Aorta (tissue), 5 donors: Measurements from ENCODE around the gene COX6A1. TPM values are rescaled to one million over a fixed set of nuclear protein-coding genes. Genes with fewer than 3 reads are reported as not detected.

Experiments
- ATAC-seq: fragments of 200-7000 bp; cut with Tn5 transposase; one replicate; pipeline ENCODE4 v1.9.1; 2022; ENCODE audit warnings: moderate library complexity; ENCODE audit not compliant: low FRiP score
- DNase-seq, 2 donors: peaks; one replicate each; pipeline ENCODE4 v3.0.0-alpha.2; 2020
- H3K27ac ChIP-seq, 2 donors: one replicate each; pipeline ENCODE4 v1.5.1; 2013; ENCODE audit warnings: low read length in 2 of 2, mild to moderate bottlenecking in 2 of 2, moderate library complexity in 2 of 2, control low read depth in 1 of 2, inconsistent platforms in 1 of 2, low read depth in 1 of 2
- H3K27me3 ChIP-seq, 2 donors: one replicate each; pipeline ENCODE4 v1.6.1; 2013; ENCODE audit warnings: control low read depth in 1 of 2, low read length in 1 of 2, mild to moderate bottlenecking in 1 of 2, moderate library complexity in 1 of 2; ENCODE audit not compliant: insufficient read depth in 2 of 2, control insufficient read depth in 1 of 2
- H3K36me3 ChIP-seq, 2 donors: one replicate each; pipeline ENCODE4 v1.6.1; 2013; ENCODE audit warnings: control low read depth in 1 of 2, low read length in 1 of 2, mild to moderate bottlenecking in 1 of 2; ENCODE audit not compliant: insufficient read depth in 2 of 2, control insufficient read depth in 1 of 2
- H3K4me1 ChIP-seq, 2 donors: one replicate each; pipeline ENCODE4 v1.6.1; 2013; ENCODE audit warnings: low read length in 2 of 2, control low read depth in 1 of 2, mild to moderate bottlenecking in 1 of 2, moderate library complexity in 1 of 2; ENCODE audit not compliant: insufficient read depth in 2 of 2, control insufficient read depth in 1 of 2
- H3K4me3 ChIP-seq, 2 donors: one replicate each; pipeline ENCODE4 v1.5.1; 2013; ENCODE audit warnings: low read length in 2 of 2, control low read depth in 1 of 2, mild to moderate bottlenecking in 1 of 2
- H3K9me3 ChIP-seq: one replicate; pipeline ENCODE4 v1.6.1; 2013; ENCODE audit warnings: mild to moderate bottlenecking, low read length; ENCODE audit not compliant: control insufficient read depth
- WGBS, 2 donors: extraction: QIAGEN DNeasy Blood & Tissue Kit; methylation state at CpG; one replicate each; pipeline ENCODE4 v1.1.7; 2013; 5-methylcytosine and 5-hydroxymethylcytosine counted together
- intact Hi-C, 2 donors: fragments of 100-400 bp; cut with DNase I; formaldehyde crosslinking; loops; one replicate each; pipeline versions ENCODE4 v1.14.2 to v1.15.0; 2022
- polyA plus RNA-seq, 2 donors: library from polyadenylated mRNA; stranded (reverse); fragments of 200-250 nt; gene quantifications; one replicate each; pipeline ENCODE4 v1.2.3, GENCODE V29; 2013
- total RNA-seq, 2 donors: library from RNA; stranded (reverse); fragmentation: NEBNext Ultra II Directional; extraction: Animal tissue kit (Norgen Biotek cat#: 25700); gene quantifications; one replicate each; pipeline ENCODE4 v1.2.1, GENCODE V29; 2021
- donor health status: healthy with polysubstance abuse.
- donor health status: Bipolar disorder and iron deficiency.
- donor health status: DM: no; HTN: no; CAD: no.
- donor health status: DM: no; HTN: no; CAD: no.
- donor health status: DM: yes; HTN: yes; CAD: no.

Gene COX6A1
- total and polyA plus RNA-seq, 4 donors, result 176 to 498 (median 300) TPM

GRCh38 chr12:120455302-120455701, 17.4 kb downstream of the COX6A1 start:
- ATAC-seq (no peak), DNase-seq (no peak)
- Histone ChIP-seq H3K4me3 (no peak overlapping the region), H3K9me3 (no peaks in the 10 kb centered on the region), H3K27ac (no peak overlapping the region), H3K4me1 (no peaks in the 10 kb centered on the region), H3K27me3 (no peaks in the 10 kb centered on the region), H3K36me3 (peaks cover 6 to 7% of the 10 kb centered on the region in 2 donors)
- 89 to 90% methylated on average over 7 of the region's 7 CpGs for WGBS, 2 donors
- intact Hi-C loops, result no loop called here

DNA sequence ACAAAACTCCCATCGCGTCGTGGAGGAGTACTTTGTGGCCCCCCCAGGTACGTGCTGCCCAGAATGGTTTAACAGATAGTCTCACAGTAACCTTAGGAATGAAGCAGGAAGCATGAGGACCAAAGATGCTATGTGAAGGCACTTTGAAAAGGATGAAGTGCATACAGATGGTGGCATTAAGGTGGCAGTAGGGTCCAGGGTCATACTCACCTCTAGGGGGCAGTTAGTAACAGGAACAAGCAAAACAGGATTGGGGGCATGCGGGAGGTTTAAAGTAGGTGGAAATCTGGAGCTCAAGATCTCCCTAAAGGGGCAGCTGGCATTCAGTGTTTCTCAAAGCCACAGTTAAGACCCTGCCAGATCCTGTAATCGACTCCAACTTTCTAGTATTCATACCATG, 19.2 kb downstream of the COX6A1 start:
- Histone ChIP-seq H3K36me3 (peaks cover 8% of the 10 kb centered on the region in 2 donors), H3K4me3 (no peak overlapping the region), H3K27me3 (no peaks in the 10 kb centered on the region), H3K4me1 (no peaks in the 10 kb centered on the region), H3K27ac (no peak overlapping the region), H3K9me3 (no peaks in the 10 kb centered on the region)
- WGBS, 2 donors, result 69 to 71% methylated on average over 6 of the region's 6 CpGs
- ATAC-seq, result no peak
- no peak for DNase-seq
- intact Hi-C loops, result no loop called here

DNA sequence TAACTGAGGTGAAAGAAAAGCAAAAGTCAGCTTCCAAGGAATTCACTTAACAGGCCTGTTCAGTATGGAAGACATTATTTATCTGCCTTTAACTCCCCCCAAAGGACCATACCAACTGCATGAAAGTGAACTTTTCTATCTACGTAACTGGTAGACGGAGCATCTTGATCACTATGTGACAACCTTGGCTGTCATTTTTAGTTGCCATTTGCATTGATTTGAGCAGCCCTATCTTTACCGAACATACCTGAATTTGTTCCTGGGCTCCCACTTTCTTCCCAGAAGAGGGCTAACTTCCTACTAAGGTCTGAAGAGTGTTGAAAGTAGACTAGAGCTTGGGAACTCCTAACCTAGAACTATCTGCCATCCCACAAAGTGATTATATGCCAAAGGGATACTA, 22.2 kb downstream of the COX6A1 start:
- DNase-seq (no peak), ATAC-seq (no peak)
- Histone ChIP-seq H3K27ac (no peak overlapping the region), H3K4me1 (no peaks in the 10 kb centered on the region), H3K4me3 (no peak overlapping the region), H3K27me3 (no peaks in the 10 kb centered on the region), H3K36me3 (peaks cover 16 to 18% of the 10 kb centered on the region in 2 donors), H3K9me3 (no peaks in the 10 kb centered on the region)
- intact Hi-C loops, result no loop called here
- WGBS, 2 donors, result 88 to 90% methylated on average over 3 of the region's 3 CpGs

- DNase-seq, result no peak
These were observed 24.3 kb downstream of the COX6A1 start for GRCh38 chr12:120462099-120462640.

DNA sequence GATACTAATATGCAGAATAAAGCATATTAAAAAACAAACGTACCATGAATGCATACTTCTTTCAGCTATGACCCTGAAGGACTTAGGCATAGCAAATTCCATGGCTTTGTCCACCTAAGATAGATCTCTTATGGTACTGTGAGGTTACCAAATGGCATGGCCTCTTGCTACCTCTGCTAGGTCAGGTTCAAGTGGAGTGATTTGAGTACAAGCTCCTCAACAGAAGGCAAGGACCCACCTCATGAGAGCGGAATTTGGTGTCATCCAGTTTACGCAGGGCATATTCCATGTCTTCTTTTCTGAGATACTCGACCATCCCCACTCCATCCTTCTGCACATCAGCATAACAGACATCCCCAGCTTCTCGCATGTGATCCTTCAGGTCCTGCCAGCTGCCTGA, 25.8 kb downstream of the COX6A1 start:
- DNase-seq, result no peak
- no peak for ATAC-seq
- no peak overlapping the region for H3K4me3 ChIP-seq
- peaks cover 12 to 16% of the 10 kb centered on the region in 2 donors for H3K36me3 ChIP-seq
- no peaks in the 10 kb centered on the region for H3K9me3 ChIP-seq
- intact Hi-C loops, result no loop called here
- H3K27me3 ChIP-seq, result no peaks in the 10 kb centered on the region
- no peaks in the 10 kb centered on the region for H3K4me1 ChIP-seq
- H3K27ac ChIP-seq, result no peak overlapping the region
- 80 to 83% methylated on average over 5 of the region's 5 CpGs for WGBS, 2 donors

More at GRCh38 chr12:120462099-120462640, 24.3 kb downstream of the COX6A1 start:
- H3K4me3 ChIP-seq, result no peak overlapping the region
- no peaks in the 10 kb centered on the region for H3K27me3 ChIP-seq
- ATAC-seq, result no peak
- H3K27ac ChIP-seq, result no peak overlapping the region
- 67 to 69% methylated on average over 3 of the region's 3 CpGs for WGBS, 2 donors
- intact Hi-C loops, result no loop called here
- no peaks in the 10 kb centered on the region for H3K4me1 ChIP-seq
- peaks cover 15 to 16% of the 10 kb centered on the region in 2 donors for H3K36me3 ChIP-seq
- H3K9me3 ChIP-seq, result no peaks in the 10 kb centered on the region

GRCh38 chr12:120465756-120466155, 27.8 kb downstream of the COX6A1 start:
- H3K4me3 ChIP-seq, result no peak overlapping the region
- no peak for ATAC-seq
- peaks cover 8 to 11% of the 10 kb centered on the region in 2 donors for H3K36me3 ChIP-seq
- no peaks in the 10 kb centered on the region for H3K4me1 ChIP-seq
- DNase-seq, result no peak
- WGBS, 2 donors, result 43 to 47% methylated on average over 5 of the region's 5 CpGs
- H3K27ac ChIP-seq, result no peak overlapping the region
- H3K27me3 ChIP-seq, result no peaks in the 10 kb centered on the region
- H3K9me3 ChIP-seq, result no peaks in the 10 kb centered on the region
- intact Hi-C loops, result no loop called here

DNA sequence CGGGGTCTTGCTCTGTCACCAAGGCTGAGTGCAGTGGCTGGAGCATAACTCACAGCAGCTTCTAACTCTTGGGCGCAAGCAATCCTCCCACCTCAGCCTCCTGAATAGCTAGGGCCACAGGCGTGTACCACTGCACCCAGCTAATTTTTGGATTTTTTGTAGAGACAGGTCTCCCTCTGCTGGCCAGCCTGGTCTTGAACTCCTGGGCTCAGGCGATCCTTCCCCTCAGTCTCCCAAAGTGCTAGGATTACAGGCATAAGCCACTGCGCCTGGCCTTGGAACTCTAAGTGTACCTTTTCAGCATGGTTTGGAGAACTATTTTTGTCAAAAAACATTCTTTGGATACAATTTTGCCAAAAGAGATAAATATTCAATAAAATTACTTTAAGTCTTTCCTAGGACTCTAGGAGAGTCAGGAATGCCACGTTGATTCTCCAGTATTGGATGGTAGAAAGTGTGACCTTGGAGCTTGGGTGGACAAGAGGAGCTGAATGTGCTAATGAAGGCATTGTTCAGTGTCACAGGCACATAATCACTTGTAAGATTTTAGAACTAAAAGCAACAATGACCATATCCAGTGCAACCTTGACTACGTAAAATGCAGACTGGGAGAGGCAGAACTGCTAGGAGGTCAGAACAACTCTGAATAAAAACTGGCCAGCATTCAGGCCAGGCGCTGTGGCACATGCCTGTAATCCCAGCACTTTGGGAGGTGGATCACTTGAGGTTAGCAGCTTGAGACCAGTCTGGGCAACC, 28.8 kb downstream of the COX6A1 start:
- intact Hi-C loops, result no loop called here
- Histone ChIP-seq H3K4me1 (no peaks in the 10 kb centered on the region), H3K27ac (no peak overlapping the region), H3K36me3 (peaks cover 8 to 10% of the 10 kb centered on the region in 2 donors), H3K27me3 (no peaks in the 10 kb centered on the region), H3K4me3 (no peak overlapping the region), H3K9me3 (no peaks in the 10 kb centered on the region)
- DNase-seq (no peak), ATAC-seq (no peak)
- 49 to 52% methylated on average over 8 of the region's 8 CpGs for WGBS, 2 donors

- Histone ChIP-seq H3K9me3 (no peaks in the 10 kb centered on the region), H3K4me1 (no peaks in the 10 kb centered on the region), H3K4me3 (no peak overlapping the region), H3K36me3 (peaks cover 8 to 9% of the 10 kb centered on the region in 2 donors), H3K27ac (no peak overlapping the region), H3K27me3 (no peaks in the 10 kb centered on the region)
- WGBS, 2 donors, result 91 to 93% methylated on average over 6 of the region's 6 CpGs
- DNase-seq, result no peak
- intact Hi-C loops, result no loop called here
- no peak for ATAC-seq
These were observed 29.5 kb downstream of the COX6A1 start for GRCh38 chr12:120467439-120467838.

- Histone ChIP-seq H3K4me3 (peak overlapping the region; percentile 92 to 93), H3K27me3 (no peaks in the 10 kb centered on the region), H3K4me1 (no peaks in the 10 kb centered on the region), H3K9me3 (no peaks in the 10 kb centered on the region), H3K36me3 (peaks cover 2 to 4% of the 10 kb centered on the region in 2 donors), H3K27ac (peak overlapping the region in 1 of 2 donors; percentile 94)
- intact Hi-C loops, result no loop called here
- peak; percentile 1 for ATAC-seq
- DNase-seq, result peak; percentile 52 to 78
- 1 to 2% methylated on average over 23 of the region's 23 CpGs for WGBS, 2 donors
These were observed 30.5 kb downstream of the COX6A1 start for GRCh38 chr12:120468325-120468820.
